ENCODE data around the gene QSER1. TPM values are rescaled to one million over a fixed set of nuclear protein-coding genes. Genes with fewer than 3 reads are reported as not detected.

QSER1 gene
- total RNA-seq, 1 experiment from 2014 or later = 74.0 TPM

- no peak for TF ChIP-seq ZNF671 (CRISPR knock-in tag; IDR thresholded peaks at IDR 0.05)
- TF ChIP-seq HMGXB4 (CRISPR knock-in tag; IDR thresholded peaks at IDR 0.05) = no peak
- TF ChIP-seq SMAD4 (CRISPR knock-in tag; IDR thresholded peaks at IDR 0.05) = no peak
- TF ChIP-seq ZNF317 (CRISPR knock-in tag; IDR thresholded peaks at IDR 0.05; ENCODE audit: borderline replicate concordance, low read depth) = no peak
- TF ChIP-seq SP1 (CRISPR knock-in tag; conservative IDR thresholded peaks at IDR 0.05) = no peak
- no peak for TF ChIP-seq ZNF532 (CRISPR knock-in tag; IDR thresholded peaks at IDR 0.05; ENCODE audit: borderline replicate concordance)
- TF ChIP-seq ETV6 (CRISPR knock-in tag; IDR thresholded peaks at IDR 0.05) = no peak
- TF ChIP-seq NFYB (CRISPR knock-in tag; conservative IDR thresholded peaks at IDR 0.05; ENCODE audit: low read depth) = no peak
- TF ChIP-seq GTF2I (CRISPR knock-in tag; conservative IDR thresholded peaks at IDR 0.05) = no peak
- TF ChIP-seq ZNF263 (CRISPR knock-in tag; IDR thresholded peaks at IDR 0.05; ENCODE audit: low read depth) = no peak
- no peak for TF ChIP-seq ATF6 (CRISPR knock-in tag; IDR thresholded peaks at IDR 0.05)
- no peak for TF ChIP-seq NFATC4 (CRISPR knock-in tag; IDR thresholded peaks at IDR 0.05)
- TF ChIP-seq NR2C2 (CRISPR knock-in tag; IDR thresholded peaks at IDR 0.05) = no peak
- no peak for TF ChIP-seq IRF1 (CRISPR knock-in tag; IDR thresholded peaks at IDR 0.05)
- TF ChIP-seq ZBTB43 (CRISPR knock-in tag; IDR thresholded peaks at IDR 0.05) = no peak
- ChIA-PET POLR2A (interaction anchor here (1.0 kb wide), 1 partner anchor 9 kb away, joined by 3 read pairs; no protein-coding TSS in a partner anchor), CTCF (no interaction called here)
- Mint-ChIP-seq H3K9me3 (peaks cover 8% of the 10 kb centered on the region), H3K4me1 (0 out of 2 replicates have a peak, but pooled peaks cover 2% of the 10 kb centered on the region), H3K27ac (no peak overlapping the region; the same call in 1 of the 2 replicates), H3K27me3 (ENCODE audit: low read depth) (no peaks in the 10 kb centered on the region), H3K4me3 (no peak overlapping the region), H3K36me3 (peaks cover 4% of the 10 kb centered on the region; the same call in 1 of the 2 replicates)
- DNase-seq (ENCODE audit: low spot score) (no peak), ATAC-seq (no peak)
Observed at GRCh38 chr11:32843544-32843943, 49.1 kb upstream of the QSER1 start.

- ChIA-PET POLR2A (no interaction called here), CTCF (no interaction called here)
- TF ChIP-seq KAT7 (CRISPR knock-in tag; IDR thresholded peaks at IDR 0.05; ENCODE audit: borderline replicate concordance) (no peak), IRF2 (CRISPR knock-in tag; IDR thresholded peaks at IDR 0.05; ENCODE audit: borderline replicate concordance, low read depth) (no peak), CTCF (IDR thresholded peaks at IDR 0.05) (no peak), E2F5 (CRISPR knock-in tag; IDR thresholded peaks at IDR 0.05) (no peak)
- H3K9me3 Mint-ChIP-seq = peaks cover 8% of the 10 kb centered on the region
- H3K27ac Mint-ChIP-seq = no peak overlapping the region
- ATAC-seq (no peak), DNase-seq (ENCODE audit: low spot score) (no peak)
- H3K4me3 Mint-ChIP-seq = no peak overlapping the region
- peaks cover 4% of the 10 kb centered on the region; the same call in 1 of the 2 replicates for H3K36me3 Mint-ChIP-seq
- H3K27me3 Mint-ChIP-seq (ENCODE audit: low read depth) = no peaks in the 10 kb centered on the region
- no peaks in the 10 kb centered on the region for H3K4me1 Mint-ChIP-seq
Observed at GRCh38 chr11:32847511-32847910, 45.1 kb upstream of the QSER1 start.
